HG03066 (cell line): ENCODE measurements around the gene AMH.

Source experiments
- ATAC-seq: cut with Tn5 transposase; IDR thresholded peaks from one replicate; pipeline ENCODE4 v1.9.1; 2021; ENCODE audit warnings: low read depth; ENCODE audit not compliant: unreplicated experiment

AMH gene

DNA sequence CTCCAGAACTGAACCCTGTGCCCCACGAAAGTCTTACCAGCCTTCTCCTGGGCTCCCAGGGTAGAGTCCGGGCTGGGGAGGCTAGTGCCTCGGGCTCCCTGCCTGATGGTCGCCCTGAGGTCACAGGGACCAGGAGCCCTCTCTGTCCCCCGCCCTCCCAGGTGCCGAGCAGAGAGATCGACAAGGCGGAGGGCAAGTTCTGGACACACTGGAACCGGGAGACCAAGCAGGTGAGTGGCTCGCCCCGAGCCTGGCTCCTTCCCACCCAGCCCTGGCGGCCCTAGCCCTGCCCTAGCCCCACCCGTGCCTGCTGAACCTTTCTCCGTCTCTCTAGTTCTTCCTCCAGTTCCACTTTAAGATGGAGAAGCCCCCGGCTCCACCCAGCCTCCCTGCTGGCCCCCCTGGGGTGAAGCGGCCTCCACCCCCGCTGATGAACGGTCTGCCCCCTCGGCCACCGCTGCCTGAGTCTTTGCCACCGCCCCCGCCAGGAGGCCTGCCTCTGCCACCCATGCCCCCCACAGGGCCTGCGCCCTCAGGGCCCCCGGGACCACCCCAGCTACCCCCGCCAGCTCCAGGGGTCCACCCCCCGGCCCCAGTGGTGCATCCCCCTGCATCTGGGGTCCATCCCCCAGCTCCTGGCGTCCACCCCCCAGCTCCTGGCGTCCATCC lies 1.6 kb upstream of the AMH start:
- no peak for ATAC-seq

DNA sequence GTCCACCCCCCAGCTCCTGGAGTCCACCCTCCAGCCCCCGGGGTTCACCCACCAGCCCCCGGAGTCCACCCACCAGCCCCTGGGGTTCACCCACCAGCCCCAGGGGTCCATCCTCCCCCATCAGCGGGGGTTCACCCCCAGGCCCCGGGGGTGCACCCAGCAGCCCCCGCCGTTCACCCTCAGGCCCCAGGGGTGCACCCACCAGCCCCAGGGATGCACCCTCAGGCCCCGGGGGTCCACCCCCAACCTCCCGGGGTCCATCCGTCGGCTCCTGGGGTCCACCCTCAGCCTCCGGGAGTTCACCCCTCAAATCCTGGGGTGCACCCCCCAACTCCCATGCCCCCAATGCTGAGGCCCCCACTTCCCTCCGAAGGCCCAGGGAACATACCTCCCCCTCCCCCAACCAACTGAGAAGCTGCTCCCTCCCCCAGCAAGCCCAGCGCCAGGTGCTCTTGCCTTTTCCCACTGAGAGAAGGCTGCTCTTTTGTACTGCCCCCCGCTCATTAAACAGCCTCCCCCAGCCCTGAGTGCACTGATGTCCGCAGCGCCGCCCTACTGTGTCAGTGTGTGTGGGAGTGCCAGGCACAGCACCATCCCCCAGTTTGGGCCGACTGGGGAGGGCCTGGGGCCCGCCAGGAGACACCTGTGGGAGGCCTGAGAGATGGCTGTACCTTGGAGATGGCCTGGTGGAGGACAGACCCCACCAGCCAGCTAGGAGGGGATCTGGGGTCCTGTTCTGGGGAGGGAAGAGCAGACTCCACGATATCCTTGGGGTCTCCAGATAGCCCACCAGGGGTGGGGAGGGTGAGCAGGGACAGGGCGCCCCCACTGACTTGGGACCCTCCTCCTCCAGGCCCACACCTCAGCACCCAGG lies 750 bp upstream of the AMH start:
- ATAC-seq: no peak

DNA sequence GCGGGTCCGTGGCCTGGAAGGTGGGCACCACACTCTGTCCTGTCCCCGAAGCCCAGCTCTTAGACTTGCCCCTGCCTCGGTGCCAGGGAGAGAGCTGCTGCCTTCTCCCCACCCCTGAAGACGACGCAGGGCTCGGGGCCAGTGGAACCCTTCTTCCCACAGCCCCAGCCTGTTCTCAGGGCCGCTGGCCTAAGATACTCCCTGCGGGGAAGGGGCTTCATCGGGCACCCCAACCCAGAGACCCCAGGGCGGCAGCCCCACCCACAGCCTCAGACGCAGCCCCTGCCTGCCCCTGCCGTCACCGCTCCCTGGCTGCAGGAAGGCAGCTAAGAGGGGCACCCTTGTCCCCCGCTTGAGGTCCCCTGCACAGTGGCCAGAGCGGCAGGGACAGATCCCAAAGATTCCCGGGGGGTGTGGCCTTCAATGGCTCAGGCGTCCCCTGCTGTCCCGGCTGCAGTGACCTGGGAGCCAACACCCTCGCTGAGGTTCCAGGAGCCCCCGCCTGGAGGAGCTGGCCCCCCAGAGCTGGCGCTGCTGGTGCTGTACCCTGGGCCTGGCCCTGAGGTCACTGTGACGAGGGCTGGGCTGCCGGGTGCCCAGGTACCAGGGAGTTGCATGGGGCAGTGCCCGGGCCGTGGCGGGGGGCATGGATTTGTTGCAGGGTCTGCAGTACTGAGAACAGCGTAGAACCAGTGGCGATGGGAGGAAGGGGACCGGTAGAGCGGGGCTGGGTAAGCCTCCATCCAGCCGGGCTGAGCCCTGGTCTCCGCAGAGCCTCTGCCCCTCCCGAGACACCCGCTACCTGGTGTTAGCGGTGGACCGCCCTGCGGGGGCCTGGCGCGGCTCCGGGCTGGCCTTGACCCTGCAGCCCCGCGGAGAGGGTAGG lies 1.0 kb downstream of the AMH start:
- ATAC-seq: no peak

DNA sequence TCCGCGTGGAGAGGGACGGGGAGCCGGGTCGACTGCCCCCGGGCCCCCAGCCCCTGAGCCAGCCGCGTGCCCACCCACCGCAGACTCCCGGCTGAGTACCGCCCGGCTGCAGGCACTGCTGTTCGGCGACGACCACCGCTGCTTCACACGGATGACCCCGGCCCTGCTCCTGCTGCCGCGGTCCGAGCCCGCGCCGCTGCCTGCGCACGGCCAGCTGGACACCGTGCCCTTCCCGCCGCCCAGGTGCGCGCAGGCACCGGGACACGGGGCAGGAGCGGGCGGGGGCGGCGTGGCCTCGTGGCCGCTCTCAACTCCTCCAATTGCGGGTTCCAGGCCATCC lies 1.6 kb downstream of the AMH start:
- ATAC-seq: no peak

DNA sequence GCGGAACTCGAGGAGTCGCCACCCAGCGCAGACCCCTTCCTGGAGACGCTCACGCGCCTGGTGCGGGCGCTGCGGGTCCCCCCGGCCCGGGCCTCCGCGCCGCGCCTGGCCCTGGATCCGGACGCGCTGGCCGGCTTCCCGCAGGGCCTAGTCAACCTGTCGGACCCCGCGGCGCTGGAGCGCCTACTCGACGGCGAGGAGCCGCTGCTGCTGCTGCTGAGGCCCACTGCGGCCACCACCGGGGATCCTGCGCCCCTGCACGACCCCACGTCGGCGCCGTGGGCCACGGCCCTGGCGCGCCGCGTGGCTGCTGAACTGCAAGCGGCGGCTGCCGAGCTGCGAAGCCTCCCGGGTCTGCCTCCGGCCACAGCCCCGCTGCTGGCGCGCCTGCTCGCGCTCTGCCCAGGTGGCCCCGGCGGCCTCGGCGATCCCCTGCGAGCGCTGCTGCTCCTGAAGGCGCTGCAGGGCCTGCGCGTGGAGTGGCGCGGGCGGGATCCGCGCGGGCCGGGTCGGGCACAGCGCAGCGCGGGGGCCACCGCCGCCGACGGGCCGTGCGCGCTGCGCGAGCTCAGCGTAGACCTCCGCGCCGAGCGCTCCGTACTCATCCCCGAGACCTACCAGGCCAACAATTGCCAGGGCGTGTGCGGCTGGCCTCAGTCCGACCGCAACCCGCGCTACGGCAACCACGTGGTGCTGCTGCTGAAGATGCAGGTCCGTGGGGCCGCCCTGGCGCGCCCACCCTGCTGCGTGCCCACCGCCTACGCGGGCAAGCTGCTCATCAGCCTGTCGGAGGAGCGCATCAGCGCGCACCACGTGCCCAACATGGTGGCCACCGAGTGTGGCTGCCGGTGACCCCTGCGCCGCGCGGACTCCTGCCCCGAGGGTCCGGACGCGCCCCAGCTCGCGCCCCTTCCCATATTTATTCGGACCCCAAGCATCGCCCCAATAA lies 2.3 kb downstream of the AMH start:
- no peak for ATAC-seq

DNA sequence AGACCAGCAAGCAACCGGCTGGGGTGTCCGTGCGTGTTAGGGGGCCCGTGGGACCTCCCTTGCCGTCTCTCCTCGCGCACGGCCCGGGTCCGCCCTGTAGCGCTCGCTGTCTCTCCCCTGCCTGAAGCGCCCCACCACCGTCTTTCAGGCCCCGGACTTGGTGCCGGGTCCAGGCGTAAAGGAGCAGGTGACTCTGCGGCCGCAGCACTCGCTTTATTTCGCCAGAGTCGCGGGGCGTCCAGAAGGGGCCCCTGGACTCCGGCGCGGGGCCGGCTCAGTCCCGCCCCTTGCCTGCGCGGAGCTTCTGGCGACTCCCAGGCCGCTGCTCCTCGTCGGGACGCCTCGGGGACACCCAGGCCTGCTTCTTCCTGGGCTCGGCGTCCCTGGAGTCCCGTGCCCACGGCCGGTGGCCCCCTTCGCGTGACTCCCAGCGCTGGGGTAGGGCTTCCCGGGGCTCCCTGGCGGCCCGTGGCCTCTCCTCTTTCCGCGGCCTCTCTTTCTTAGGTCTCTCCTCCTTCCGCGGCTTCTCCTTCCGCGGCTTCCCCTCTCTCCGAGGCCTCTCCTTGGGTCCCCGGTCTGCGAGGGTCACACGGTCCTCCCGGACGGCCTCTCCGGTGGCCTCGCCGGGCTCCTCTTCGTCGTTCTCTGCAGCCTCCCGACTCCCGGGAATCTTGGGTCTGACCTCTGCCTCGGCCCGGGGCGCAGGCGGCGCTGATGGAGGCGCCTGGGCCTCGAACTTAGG lies 3.1 kb downstream of the AMH start:
- no peak for ATAC-seq

DNA sequence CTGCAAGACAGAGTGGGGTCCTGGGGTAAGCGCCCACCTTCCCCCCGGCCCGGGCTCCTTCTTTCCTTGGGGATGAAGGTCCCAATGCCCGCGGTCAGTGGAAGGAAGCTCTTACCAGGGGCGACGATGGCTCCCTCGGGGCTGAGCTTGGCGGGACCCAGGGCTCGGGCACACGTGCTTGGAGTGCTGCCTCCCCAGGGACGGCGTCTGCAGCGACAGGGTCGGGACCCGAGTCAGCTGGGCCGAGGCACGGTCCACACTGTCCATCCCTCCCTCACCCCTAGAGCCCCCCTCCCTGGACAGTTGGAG lies 3.6 kb downstream of the AMH start:
- ATAC-seq: no peak

DNA sequence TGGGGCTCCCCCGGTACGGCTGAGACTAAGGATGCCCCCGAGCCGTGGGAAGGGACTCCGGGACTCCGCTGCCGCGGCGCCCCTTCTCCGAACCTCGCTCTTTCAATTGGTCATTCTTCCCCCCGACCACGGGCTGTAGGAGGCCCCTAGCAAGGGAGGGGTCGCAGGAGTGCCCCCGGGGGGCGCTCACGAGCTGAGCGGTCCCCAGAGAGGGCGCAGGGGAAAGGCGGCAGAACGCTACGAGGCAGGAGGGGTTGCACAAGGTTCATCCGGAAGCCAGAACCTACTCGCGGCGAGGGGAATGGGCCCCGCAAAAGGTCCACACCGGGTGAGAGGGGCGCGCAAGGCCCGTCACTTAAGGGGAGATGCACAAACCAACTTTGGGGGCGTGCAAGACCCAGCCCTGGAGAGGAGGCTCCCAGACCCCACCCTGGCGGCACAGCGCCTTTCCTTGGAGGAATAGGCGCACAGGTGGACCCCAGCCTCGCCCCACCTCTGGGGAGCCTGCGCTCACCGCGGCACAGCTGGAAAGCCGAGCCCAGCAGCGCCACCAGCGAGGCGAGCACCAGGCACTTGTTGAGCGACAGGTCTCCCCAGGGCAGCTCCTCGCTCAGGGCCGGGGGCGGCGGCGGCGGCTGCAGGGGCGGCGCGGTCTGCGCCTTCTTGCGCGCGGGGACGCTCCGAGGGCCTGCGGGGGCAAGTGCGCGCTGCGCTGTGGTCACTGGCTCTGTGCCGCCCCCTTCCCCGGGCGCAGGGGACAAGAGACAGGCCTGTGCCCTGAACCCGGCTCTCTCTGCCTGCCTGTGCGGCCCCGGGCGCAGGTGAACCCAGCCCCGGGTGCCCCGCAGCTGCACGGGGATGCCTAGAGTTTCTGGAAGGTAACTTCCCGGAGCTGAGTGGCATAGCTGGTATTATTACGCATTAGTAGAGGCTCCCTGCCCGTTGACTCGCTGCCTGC lies 4.3 kb downstream of the AMH start:
- ATAC-seq: no peak

DNA sequence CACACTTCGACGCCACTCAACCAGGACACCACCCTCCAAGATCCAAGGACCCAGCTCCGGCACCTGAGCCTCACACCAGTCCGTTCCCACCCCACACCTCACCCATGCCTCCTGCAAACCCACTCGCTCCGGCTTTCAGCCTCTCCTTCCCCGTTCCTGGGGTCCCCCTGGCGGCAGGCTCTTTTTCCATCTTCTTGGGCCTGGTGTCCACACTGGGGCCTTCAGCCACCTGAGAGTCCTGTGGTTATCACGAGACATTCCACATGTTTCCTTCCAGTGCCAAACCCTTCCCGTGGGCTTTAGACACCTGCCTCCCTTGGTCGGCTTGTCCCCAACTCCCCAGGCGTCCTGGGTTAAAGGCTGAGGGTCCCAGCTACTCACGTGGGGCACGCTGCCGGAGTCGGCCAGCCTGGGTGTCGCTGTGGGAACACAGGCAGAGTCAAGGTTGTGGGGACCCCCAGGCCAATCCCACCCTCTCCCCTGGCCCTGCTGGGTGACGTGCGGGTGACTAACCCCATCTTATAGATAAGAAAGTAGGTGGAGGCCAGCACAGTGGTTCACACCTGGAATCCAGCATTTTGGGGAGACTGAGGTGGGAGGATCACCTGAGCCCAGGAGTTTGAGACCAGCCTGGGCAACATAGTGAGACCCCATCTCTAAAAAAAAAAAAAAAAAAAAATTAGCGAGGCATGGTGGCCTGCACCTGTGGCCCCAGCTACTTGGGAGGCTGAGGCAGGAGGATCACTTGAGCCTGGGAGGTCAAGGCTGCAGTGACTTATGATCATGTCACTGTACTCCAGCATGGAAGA lies 5.1 kb downstream of the AMH start:
- ATAC-seq: no peak

DNA sequence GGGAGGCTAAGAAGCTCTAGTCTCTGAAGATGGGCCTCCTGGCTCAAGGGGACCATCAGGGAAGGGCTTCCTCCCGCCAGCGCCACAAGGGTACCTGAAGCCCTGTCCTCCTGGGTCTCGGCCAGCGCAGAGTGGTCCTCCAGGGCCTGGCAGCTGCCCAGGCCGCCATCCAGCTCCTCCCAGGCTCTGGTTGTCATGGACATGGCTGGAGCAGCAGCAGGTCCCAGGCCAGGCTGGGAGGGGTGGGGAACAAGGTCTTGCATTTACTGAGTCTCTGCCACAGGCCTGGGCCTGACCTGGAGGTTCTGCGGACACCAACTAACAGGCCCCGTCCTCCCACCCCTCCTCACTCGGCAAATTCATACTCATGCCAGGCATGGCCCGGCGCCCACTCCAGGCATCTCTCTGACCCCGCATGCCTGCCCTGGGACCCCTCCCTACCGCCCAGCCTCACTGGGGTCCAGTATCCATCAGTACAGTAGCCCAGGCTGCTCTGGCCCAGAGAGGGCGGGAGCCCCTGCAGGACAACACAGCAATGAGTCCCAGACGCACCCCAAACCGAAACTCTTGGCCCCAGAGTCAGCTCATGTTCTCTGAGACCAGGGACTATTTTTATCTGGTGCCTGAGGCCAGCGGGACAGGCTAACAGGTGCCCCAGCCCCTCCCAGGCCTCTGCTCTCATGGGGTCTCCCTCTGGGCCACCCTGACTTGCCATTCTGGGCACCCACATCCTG lies 6.2 kb downstream of the AMH start:
- ATAC-seq: no peak

DNA sequence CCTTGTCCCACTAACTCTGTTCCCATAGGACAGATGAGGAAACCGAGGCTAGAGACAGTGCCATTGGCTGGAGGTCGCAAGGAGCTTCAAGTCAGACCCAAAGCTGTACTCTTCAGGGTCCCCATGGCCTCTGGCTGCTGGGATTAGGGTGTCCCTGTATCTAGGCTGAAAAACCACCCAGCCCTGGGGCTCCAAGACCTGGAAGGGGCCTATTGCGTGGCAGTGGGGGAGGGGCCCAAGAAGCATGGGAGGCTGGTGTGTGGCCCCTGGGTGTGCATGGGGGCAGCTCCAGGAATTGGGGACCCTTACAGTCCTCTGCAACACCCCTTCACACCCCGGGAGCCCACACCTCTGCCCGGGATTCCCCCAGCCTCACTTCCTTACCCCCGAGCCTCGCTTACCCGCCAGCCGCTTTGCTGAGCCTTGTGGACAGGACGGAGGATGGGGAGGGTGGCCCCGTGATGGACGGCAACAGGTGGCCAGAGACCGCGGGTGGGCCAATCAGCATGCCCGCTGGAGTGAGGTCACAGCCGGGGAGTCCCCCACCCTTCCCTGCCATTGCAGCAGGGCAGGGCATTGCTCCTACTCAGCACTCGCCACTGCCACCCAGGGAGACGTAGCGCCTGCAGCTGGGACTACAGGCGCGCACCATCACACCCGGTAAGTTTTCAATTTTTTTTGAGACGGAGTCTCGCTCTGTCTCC lies 7.0 kb downstream of the AMH start, which contains the start of gene JSRP1:
Gene JSRP1, minus strand, starts transcription at position 436 of the 704 bp plus-strand sequence. CDS start 1,103 bp downstream, outside the sequence.
- ATAC-seq: no peak

DNA sequence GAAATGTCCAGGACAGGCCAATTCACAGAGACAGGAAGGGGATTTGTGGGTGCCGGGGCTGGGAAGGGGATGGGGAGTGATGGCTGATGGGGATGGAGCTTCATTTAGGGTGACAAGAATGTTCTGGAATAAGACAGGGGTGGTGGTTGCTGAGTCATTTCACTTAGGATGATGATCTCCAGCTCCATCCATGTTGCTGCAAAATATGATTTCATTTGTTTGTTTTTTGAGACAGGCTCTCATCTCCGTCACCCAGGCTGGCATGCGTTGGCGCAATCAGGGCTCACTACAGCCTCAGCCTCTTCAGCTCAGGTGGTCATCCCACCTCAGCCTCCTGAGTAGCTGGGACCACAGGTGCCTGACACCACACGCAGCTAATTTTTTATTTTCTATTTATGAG lies 10.2 kb downstream of the AMH start:
- no peak for ATAC-seq

DNA sequence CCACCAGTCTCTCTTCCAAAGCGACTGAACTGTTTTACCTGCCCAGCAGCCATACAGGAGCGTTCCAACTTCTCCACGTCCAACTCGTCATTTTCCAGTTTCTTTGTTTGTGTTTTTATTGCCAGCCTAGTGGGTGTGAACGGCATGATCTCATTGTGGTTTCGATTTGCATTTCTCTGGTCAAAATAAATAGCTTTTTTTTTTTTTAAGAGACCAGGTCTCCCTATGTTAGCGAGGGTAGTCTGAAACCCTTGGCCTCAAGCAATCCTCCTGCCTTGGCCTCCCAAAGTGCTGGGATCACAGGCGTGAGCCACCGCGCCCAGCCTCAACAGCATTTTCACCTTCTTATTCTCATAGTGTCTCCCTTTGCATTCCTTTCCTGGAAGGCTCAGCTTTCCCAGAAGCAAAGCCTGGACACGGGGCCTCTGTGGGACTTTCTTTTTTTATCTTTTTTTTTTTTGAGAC lies 11.2 kb downstream of the AMH start:
- no peak for ATAC-seq

DNA sequence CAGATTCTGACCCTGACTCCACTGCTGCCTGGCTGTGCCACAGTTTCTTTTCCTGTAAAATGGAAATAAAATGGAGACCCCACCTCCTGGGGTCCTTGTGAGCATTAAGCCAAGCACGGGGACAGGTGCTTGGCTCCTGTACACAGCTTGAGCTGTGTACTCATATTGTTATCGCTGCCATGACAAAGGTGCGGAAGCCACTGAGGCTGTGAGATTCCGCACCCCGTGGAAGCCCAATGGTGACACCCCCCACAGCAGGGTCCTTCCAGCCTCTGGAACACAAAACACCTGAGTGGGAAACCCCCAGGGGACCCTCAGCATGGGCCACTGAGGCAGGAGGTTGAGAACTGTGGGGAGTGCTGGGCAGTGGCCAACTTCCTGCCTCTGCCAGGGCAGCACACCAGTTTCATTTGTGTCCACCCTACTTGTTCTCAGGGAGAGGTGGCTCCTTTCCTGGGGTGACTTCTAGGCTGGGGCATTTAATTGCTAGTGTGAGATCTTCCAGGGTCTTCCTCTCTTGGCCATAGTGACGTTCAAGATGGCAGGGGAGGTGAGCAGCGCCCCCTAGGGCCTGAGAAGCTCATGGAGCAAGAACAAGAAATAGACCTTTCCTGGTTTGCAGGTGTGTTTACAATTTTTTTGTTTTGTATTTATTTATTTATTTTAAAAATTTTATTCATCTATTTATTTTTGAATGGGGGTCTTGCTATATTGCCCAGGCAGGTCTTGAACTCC lies 12.5 kb downstream of the AMH start:
- ATAC-seq: no peak

DNA sequence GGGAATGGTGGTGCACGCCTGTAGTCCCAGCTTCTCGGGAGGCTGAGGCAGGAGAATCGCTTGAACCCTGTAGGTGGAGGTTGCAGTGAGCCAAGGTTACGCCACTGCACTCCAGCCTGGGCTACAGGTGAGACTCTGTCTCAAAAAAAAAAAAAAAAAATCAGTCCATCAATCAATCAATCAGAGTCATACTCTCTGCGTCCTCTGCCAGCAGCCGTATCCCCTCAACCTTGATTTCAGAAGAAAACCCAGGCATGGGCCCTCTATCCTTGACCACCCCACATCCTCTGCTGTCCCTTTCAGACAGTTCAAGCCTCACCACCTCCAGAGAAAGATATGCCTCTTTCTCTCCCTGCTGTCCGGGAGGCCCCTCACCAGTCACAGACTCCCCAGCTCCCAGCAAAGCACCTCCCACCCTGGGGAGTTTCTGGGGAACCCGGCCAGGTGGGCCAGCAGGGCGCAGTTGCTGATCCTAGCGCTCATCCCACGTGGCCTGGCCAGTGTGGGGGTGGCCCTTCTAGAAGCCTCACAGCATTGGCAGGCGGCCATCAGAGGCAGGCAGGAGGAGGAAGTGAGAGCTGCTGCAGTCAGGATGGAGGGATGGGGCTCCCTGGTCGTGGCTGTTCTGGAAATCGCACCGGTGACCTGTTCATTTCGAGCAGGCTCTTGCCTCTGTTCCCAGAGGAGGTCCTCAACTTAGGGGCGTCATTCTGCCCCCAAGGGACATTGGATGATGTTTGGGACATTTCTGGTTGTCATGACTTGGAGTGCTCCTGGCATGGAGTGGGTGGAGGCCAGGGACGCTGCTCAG lies 17.3 kb downstream of the AMH start:
- no peak for ATAC-seq
